SK-N-MC (cell line): ENCODE results near the gene DGKE.

ENCODE experiments used
- EZH2 ChIP-seq: fragments of 200-600 bp; sonication (generic); IDR thresholded peaks from one replicate; pipeline ENCODE4 v1.6.1; 2017; ENCODE audit warnings: antibody characterized with exemption
- POLR2AphosphoS5 ChIP-seq: IDR thresholded peaks from 2 replicates; pipeline ENCODE4 v1.6.1; 2012; ENCODE audit warnings: mild to moderate bottlenecking, low read depth, low read length, borderline replicate concordance

GRCh38 chr17:56897646-56898424 is 63.9 kb downstream of the DGKE start:
- TF ChIP-seq EZH2 (no peak), POLR2AphosphoS5 (no peak)
